H1 (cell line): Measurements from ENCODE around the gene DOCK1. TPM values are rescaled to one million over a fixed set of nuclear protein-coding genes. Genes with fewer than 3 reads are reported as not detected.

Source experiments
- CTCF ChIA-PET: fragments of 300-600 bp; sonication (Branson Sonifier 250); formaldehyde crosslinking; loops from one replicate; lab custom pipeline; 2021; ENCODE audit not compliant: partially characterized antibody; lab: Charles Lee
- POLR2A ChIA-PET: fragments of 300-600 bp; sonication (Branson Sonifier 250); formaldehyde crosslinking; loops from one replicate; lab custom pipeline; 2021; ENCODE audit warnings: inconsistent platforms; ENCODE audit not compliant: partially characterized antibody; lab: Charles Lee
- DNase-seq, 2 experiments: peaks; one replicate each; pipeline versions ENCODE4 v3.0.0 to v3.0.0-alpha.2; 2010 to 2022; ENCODE audit warnings: low spot score in 2 of 2, low read depth in 1 of 2, mixed read lengths in 1 of 2
- FAIRE-seq: peaks from 2 replicates; lab custom pipeline; 2011; peaks lifted over from hg19 to GRCh38; lab: Jason Lieb, UNC
- H2AFZ ChIP-seq: 2 replicates; pipeline ENCODE4 v1.8.1; 2012; ENCODE audit warnings: low read length, inconsistent platforms
- H2AK5ac ChIP-seq: 2 replicates; pipeline ENCODE4 v1.6.1; 2013; ENCODE audit warnings: low read depth, low read length
- H2BK120ac ChIP-seq: replicated peaks from 2 replicates; pipeline ENCODE3; 2013; ENCODE audit warnings: low read depth, low read length, inconsistent platforms
- H2BK12ac ChIP-seq: 2 replicates; pipeline ENCODE4 v1.6.1; 2013; ENCODE audit warnings: low read depth, low read length
- H2BK15ac ChIP-seq: 2 replicates; pipeline ENCODE4 v1.6.1; 2013; ENCODE audit warnings: low read length
- H2BK20ac ChIP-seq: 2 replicates; pipeline ENCODE4 v1.6.1; 2013; ENCODE audit warnings: low read length
- H2BK5ac ChIP-seq: 2 replicates; pipeline ENCODE4 v1.6.1; 2013; ENCODE audit warnings: low read depth, low read length
- H3K14ac ChIP-seq: 2 replicates; pipeline ENCODE4 v1.6.1; 2013; ENCODE audit warnings: inconsistent platforms; ENCODE audit not compliant: insufficient read length
- H3K18ac ChIP-seq: 2 replicates; pipeline ENCODE4 v1.6.1; 2013; ENCODE audit warnings: low read length; ENCODE audit errors: extremely low read depth
- H3K23ac ChIP-seq: 2 replicates; pipeline ENCODE4 v1.6.1; 2013; ENCODE audit warnings: inconsistent platforms; ENCODE audit not compliant: insufficient read length
- H3K23me2 ChIP-seq: 2 replicates; pipeline ENCODE4 v1.6.1; 2013; ENCODE audit warnings: low read depth, low read length
- H3K27ac ChIP-seq: 2 replicates; pipeline ENCODE4 v1.6.1; 2011; ENCODE audit warnings: low read depth, low read length, inconsistent platforms
- H3K27me3 ChIP-seq, 4 experiments: replicated peaks in 1 of 4; 1 replicate in 1 of 4; 2 replicates in 3 of 4; pipeline versions ENCODE4 v1.6.1 to v1.8.1; 2011 to 2013; ENCODE audit warnings: low read length in 3 of 4, mild to moderate bottlenecking in 3 of 4, inconsistent platforms in 2 of 4, mixed read lengths in 2 of 4, moderate library complexity in 1 of 4; ENCODE audit not compliant: control insufficient read depth in 3 of 4, insufficient read depth in 3 of 4; ENCODE audit errors: extremely low read depth in 1 of 4
- H3K36me3 ChIP-seq, 4 experiments: 2 replicates each; pipeline versions ENCODE4 v1.6.1 to v1.8.1; 2011 to 2013; ENCODE audit warnings: mild to moderate bottlenecking in 4 of 4, low read length in 3 of 4, moderate library complexity in 2 of 4, control low read depth in 1 of 4, inconsistent platforms in 1 of 4; ENCODE audit not compliant: insufficient read depth in 4 of 4, control insufficient read depth in 2 of 4
- H3K4ac ChIP-seq: replicated peaks from 2 replicates; pipeline ENCODE3; 2013; ENCODE audit warnings: low read length, low read depth, mixed read lengths, inconsistent platforms; ENCODE audit not compliant: insufficient read length
- H3K4me1 ChIP-seq, 4 experiments: replicated peaks in 1 of 4; 1 replicate in 1 of 4; 2 replicates in 3 of 4; pipeline versions ENCODE4 v1.6.1 to v1.8.1; 2011 to 2013; ENCODE audit warnings: low read length in 3 of 4, inconsistent platforms in 2 of 4, mixed read lengths in 1 of 4; ENCODE audit not compliant: insufficient read depth in 4 of 4, control insufficient read depth in 3 of 4
- H3K4me2 ChIP-seq, 2 experiments: 2 replicates each; pipeline versions ENCODE4 v1.6.1 to v1.8.1; 2011 to 2013; ENCODE audit warnings: low read depth in 2 of 2, low read length in 2 of 2, control low read depth in 1 of 2, inconsistent platforms in 1 of 2, mild to moderate bottlenecking in 1 of 2; ENCODE audit not compliant: insufficient read depth in 1 of 2
- H3K4me3 ChIP-seq, 4 experiments: fragments of 200-600, 300-600 bp in 1 of 4; sonication (generic), shearing (Covaris generic), sonication (Bioruptor Twin) in 1 of 4; 2 replicates each; pipeline versions ENCODE4 v1.5.1 to v1.8.1; 2011 to 2016; ENCODE audit warnings: low read length in 4 of 4, low read depth in 3 of 4, control low read depth in 2 of 4, inconsistent platforms in 2 of 4, mild to moderate bottlenecking in 2 of 4, mixed read lengths in 1 of 4, moderate library complexity in 1 of 4; ENCODE audit not compliant: insufficient read depth in 2 of 4; ENCODE audit errors: extremely low read depth in 1 of 4
- H3K56ac ChIP-seq: replicated peaks from 2 replicates; pipeline ENCODE3; 2013; ENCODE audit warnings: low read depth, mild to moderate bottlenecking, mixed read lengths, low read length, inconsistent platforms; ENCODE audit not compliant: insufficient read length
- H3K79me1 ChIP-seq: 2 replicates; pipeline ENCODE4 v1.6.1; 2013; ENCODE audit warnings: low read depth, low read length, control low read depth
- H3K79me2 ChIP-seq, 2 experiments: 2 replicates each; pipeline versions ENCODE4 v1.6.1 to v1.8.1; 2012 to 2013; ENCODE audit warnings: low read length in 2 of 2, mild to moderate bottlenecking in 2 of 2, inconsistent platforms in 1 of 2; ENCODE audit not compliant: insufficient read depth in 2 of 2, control insufficient read depth in 1 of 2
- H3K9ac ChIP-seq, 4 experiments: replicated peaks in 1 of 4; 1 replicate in 1 of 4; 2 replicates in 3 of 4; pipeline versions ENCODE4 v1.6.1 to v1.8.1; 2011 to 2013; ENCODE audit warnings: low read depth in 3 of 4, low read length in 3 of 4, control low read depth in 2 of 4, mild to moderate bottlenecking in 2 of 4, moderate library complexity in 2 of 4, inconsistent platforms in 1 of 4; ENCODE audit errors: extremely low read depth in 1 of 4
- H3K9me3 ChIP-seq, 2 experiments: 2 replicates each; pipeline versions ENCODE4 v1.6.1 to v1.8.1; 2012 to 2013; ENCODE audit warnings: mild to moderate bottlenecking in 2 of 2, moderate library complexity in 2 of 2, control low read depth in 1 of 2, inconsistent platforms in 1 of 2, low read depth in 1 of 2, low read length in 1 of 2, mixed read lengths in 1 of 2; ENCODE audit not compliant: insufficient read depth in 2 of 2
- H4K20me1 ChIP-seq, 2 experiments: replicated peaks in 1 of 2; 2 replicates each; pipeline versions ENCODE3 to v1.8.1; 2011 to 2013; ENCODE audit warnings: inconsistent platforms in 2 of 2, low read length in 2 of 2, mild to moderate bottlenecking in 1 of 2; ENCODE audit not compliant: insufficient read depth in 2 of 2, control insufficient read depth in 1 of 2
- H4K5ac ChIP-seq: 2 replicates; pipeline ENCODE4 v1.6.1; 2013; ENCODE audit warnings: low read length, low read depth, mixed read lengths, inconsistent platforms; ENCODE audit not compliant: insufficient read length
- H4K8ac ChIP-seq: 2 replicates; pipeline ENCODE4 v1.8.0; 2013; ENCODE audit warnings: mild to moderate bottlenecking, moderate library complexity, low read length, inconsistent platforms; ENCODE audit not compliant: insufficient read depth; ENCODE audit errors: extremely low read depth
- H4K91ac ChIP-seq: replicated peaks from 2 replicates; pipeline ENCODE3; 2013; ENCODE audit warnings: low read length, mixed read lengths, inconsistent platforms; ENCODE audit not compliant: insufficient read length
- ASH2L ChIP-seq: fragments of 200-600, 300-600 bp; sonication (generic); IDR thresholded peaks from one replicate; pipeline ENCODE4 v1.7.1; 2017; ENCODE audit warnings: low read length
- CHD2 ChIP-seq: IDR thresholded peaks from 2 replicates; pipeline ENCODE4 v1.6.1; 2012; ENCODE audit warnings: low read length, improper control_type of control experiment
- EZH2 ChIP-seq: fragments of 200-600 bp; sonication (generic); IDR thresholded peaks from 2 replicates; pipeline ENCODE4 v1.7.1; 2012; ENCODE audit warnings: low read depth, mild to moderate bottlenecking, moderate library complexity, low read length, inconsistent platforms; ENCODE audit not compliant: severe bottlenecking
- FOSL1 ChIP-seq: IDR thresholded peaks from 2 replicates; pipeline ENCODE4 v1.6.1; 2011; ENCODE audit warnings: mild to moderate bottlenecking, low read depth, low read length, moderate library complexity; ENCODE audit not compliant: insufficient read depth
- GTF2F1 ChIP-seq: IDR thresholded peaks from 2 replicates; pipeline ENCODE4 v1.6.1; 2012; ENCODE audit warnings: low read depth, low read length, improper control_type of control experiment, borderline replicate concordance
- JUN ChIP-seq: IDR thresholded peaks from 2 replicates; pipeline ENCODE4 v1.6.1; 2011; ENCODE audit warnings: low read depth, mild to moderate bottlenecking, improper control_type of control experiment, low read length
- JUND ChIP-seq: IDR thresholded peaks from 2 replicates; pipeline ENCODE4 v1.6.1; 2011; ENCODE audit warnings: mild to moderate bottlenecking, improper control_type of control experiment, low read length
- PHF8 ChIP-seq: fragments of 200-600 bp; sonication (generic); conservative IDR thresholded peaks from 2 replicates; pipeline ENCODE4 v1.7.1; 2012; ENCODE audit warnings: low read depth, mild to moderate bottlenecking, inconsistent platforms, low read length, moderate library complexity
- POLR2A ChIP-seq, 2 experiments: IDR thresholded peaks; 1 replicate in 1 of 2; 2 replicates in 1 of 2; pipeline ENCODE4 v1.6.1; 2011; ENCODE audit warnings: low read depth in 2 of 2, low read length in 2 of 2, mild to moderate bottlenecking in 2 of 2; ENCODE audit errors: control extremely low read depth in 1 of 2
- SP4 ChIP-seq: IDR thresholded peaks from 2 replicates; pipeline ENCODE4 v1.6.1; 2012; ENCODE audit warnings: low read length, inconsistent platforms
- SUZ12 ChIP-seq: fragments of 200-600 bp; sonication (generic); IDR thresholded peaks from 2 replicates; pipeline ENCODE4 v1.6.1; 2012; ENCODE audit warnings: mild to moderate bottlenecking, inconsistent platforms, low read length, moderate library complexity, mixed read lengths
- WGBS, 2 experiments: shearing (Covaris generic) in 1 of 2; methylation state at CpG; one replicate each; pipeline versions ENCODE4 v1.1.6 to v1.1.7; 2013 to 2015; ENCODE audit warnings: low lambda C conversion rate in 2 of 2, mixed read lengths in 2 of 2, inconsistent platforms in 1 of 2, low coverage in 1 of 2, missing lambda C conversion rate in 1 of 2; ENCODE audit not compliant: insufficient replicate concordance in 2 of 2, insufficient coverage in 1 of 2, insufficient read length in 1 of 2; ENCODE audit errors: extremely low coverage in 1 of 2, missing lambda C conversion rate in 1 of 2; 5-methylcytosine and 5-hydroxymethylcytosine counted together
- polyA plus RNA-seq, 7 experiments: library from polyadenylated mRNA; depleted of rRNA in 3 of 7; stranded (reverse) in 5 of 7; unstranded in 2 of 7; fragments of >200 nt in 5 of 7; fragments of 200-250 nt in 2 of 7; gene quantifications; 1 replicate in 5 of 7; 2 replicates in 1 of 7; 4 replicates in 1 of 7; pipeline versions ENCODE4 v1.2.1 to v1.2.3, GENCODE V29; 2011 to 2013; ENCODE audit warnings: missing spikeins in 2 of 7, mixed read lengths in 2 of 7
- total RNA-seq: library from RNA; stranded (reverse); fragmentation: NEBNext Ultra II Directional; extraction: Animal tissue kit (Norgen Biotek cat#: 25700); gene quantifications from 2 replicates; pipeline ENCODE4 v1.2.1, GENCODE V29; 2021
- TF ChIP-seq, protein P1 (sequence below): IDR thresholded peaks from 2 replicates; pipeline ENCODE4 v1.6.1; 2011; ENCODE audit warnings: low read depth, mild to moderate bottlenecking, low read length; ENCODE audit not compliant: insufficient read depth
- TF ChIP-seq, protein P2 (sequence below): IDR thresholded peaks from 2 replicates; pipeline ENCODE4 v1.6.1; 2012; ENCODE audit warnings: inconsistent platforms

DOCK1 gene
- total and polyA plus RNA-seq, 2 of the 8 experiments (the other 6 are each of a cell fraction or from before 2014, with no cell fraction given): 11.6 to 53.0 TPM

DNA sequence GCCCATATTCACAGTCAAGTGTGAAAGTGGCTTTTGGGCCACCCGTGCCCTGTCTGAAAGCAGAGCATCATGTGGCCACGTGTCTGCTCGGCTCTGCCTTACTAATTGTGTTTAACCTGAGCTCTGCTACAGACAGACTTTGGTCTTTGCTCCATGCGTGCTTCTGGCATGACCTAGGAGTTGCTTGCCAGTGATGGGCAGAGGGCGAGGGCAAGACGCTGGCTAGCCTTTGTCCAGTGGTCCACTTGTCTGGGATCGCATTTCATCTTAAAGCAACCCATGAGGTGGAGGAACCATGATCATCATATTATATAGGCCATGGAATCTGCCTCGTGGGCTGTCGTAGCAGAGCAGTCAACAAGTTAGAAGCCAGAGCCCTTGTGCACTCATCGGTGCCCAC lies 414.5 kb downstream of the DOCK1 start:
- Histone ChIP-seq H4K5ac (no peak overlapping the region), H3K9me3 (no peaks in the 10 kb centered on the region), H2AK5ac (no peak overlapping the region), H4K20me1 (no peaks in the 10 kb centered on the region), H3K23me2 (no peaks in the 10 kb centered on the region), H3K79me2 (no peaks in the 10 kb centered on the region), H3K4ac (no peak overlapping the region), H2BK5ac (no peak overlapping the region), H2BK12ac (no peak overlapping the region)
- no peak for TF ChIP-seq SP4
- no peak for TF ChIP-seq GTF2F1
- no peak for TF ChIP-seq CHD2
- TF ChIP-seq, protein P1, sequence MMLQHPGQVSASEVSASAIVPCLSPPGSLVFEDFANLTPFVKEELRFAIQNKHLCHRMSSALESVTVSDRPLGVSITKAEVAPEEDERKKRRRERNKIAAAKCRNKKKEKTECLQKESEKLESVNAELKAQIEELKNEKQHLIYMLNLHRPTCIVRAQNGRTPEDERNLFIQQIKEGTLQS: no peak
- TF ChIP-seq JUND: no peak
- TF ChIP-seq PHF8: no peak
- TF ChIP-seq, protein P2, sequence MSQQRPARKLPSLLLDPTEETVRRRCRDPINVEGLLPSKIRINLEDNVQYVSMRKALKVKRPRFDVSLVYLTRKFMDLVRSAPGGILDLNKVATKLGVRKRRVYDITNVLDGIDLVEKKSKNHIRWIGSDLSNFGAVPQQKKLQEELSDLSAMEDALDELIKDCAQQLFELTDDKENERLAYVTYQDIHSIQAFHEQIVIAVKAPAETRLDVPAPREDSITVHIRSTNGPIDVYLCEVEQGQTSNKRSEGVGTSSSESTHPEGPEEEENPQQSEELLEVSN: no peak
- no peak for TF ChIP-seq SUZ12
- TF ChIP-seq POLR2A (IDR thresholded peaks at IDR 0.05; ENCODE audit: control extremely low read depth in 1 of 2, low read depth in 2 of 2, low read length in 2 of 2): no peak
- no peak for TF ChIP-seq JUN
- no peak for TF ChIP-seq EZH2
- no peak for TF ChIP-seq ASH2L
- no peak for TF ChIP-seq FOSL1
- TF ChIP-seq, all 59 proteins: peak for 0
- Histone ChIP-seq H3K36me3 (no peaks in the 10 kb centered on the region; a peak in 1 of 8 replicates), H3K14ac (no peak overlapping the region), H3K56ac (no peak overlapping the region), H3K23ac (no peak overlapping the region), H3K27ac (no peak overlapping the region), H3K27me3 (no peaks in the 10 kb centered on the region), H3K4me1 (no peaks in the 10 kb centered on the region), H2BK15ac (no peak overlapping the region), H4K91ac (no peak overlapping the region), H3K9ac (no peak overlapping the region), H4K8ac (no peak overlapping the region), H2BK20ac (no peak overlapping the region), H3K4me3 (no peak overlapping the region), H2AFZ (no peak overlapping the region), H3K4me2 (no peak overlapping the region), H3K18ac (no peak overlapping the region), H2BK120ac (no peak overlapping the region), H3K79me1 (no peaks in the 10 kb centered on the region)
- ChIA-PET CTCF (no interaction called here), POLR2A (no interaction called here)
- 96% methylated on average over 10 of the region's 10 CpGs; no CpG with 5 or more reads in 1 of the 2 experiments for WGBS, 2 experiments
- FAIRE-seq: no peak
- no peak for DNase-seq
